SU-DHL-6 (cell line): ENCODE results near the gene GABRB3.

ENCODE experiments used
- EZH2phosphoT487 ChIP-seq: fragments of 200-600 bp; sonication (generic), shearing (Covaris generic); conservative IDR thresholded peaks from 2 replicates; pipeline ENCODE4 v1.6.1; 2018; ENCODE audit warnings: mild to moderate bottlenecking, antibody characterized with exemption, low read length, moderate library complexity, mixed read lengths
- TF ChIP-seq, protein P1 (sequence below): fragments of 200-600 bp; sonication (generic); IDR thresholded peaks from one replicate; pipeline ENCODE4 v1.5.1; 2017; ENCODE audit warnings: antibody characterized with exemption, mild to moderate bottlenecking, low read length, moderate library complexity; ENCODE audit not compliant: insufficient read depth, poor library complexity, severe bottlenecking

- TF ChIP-seq EZH2phosphoT487, result no peak
- TF ChIP-seq, protein P1, sequence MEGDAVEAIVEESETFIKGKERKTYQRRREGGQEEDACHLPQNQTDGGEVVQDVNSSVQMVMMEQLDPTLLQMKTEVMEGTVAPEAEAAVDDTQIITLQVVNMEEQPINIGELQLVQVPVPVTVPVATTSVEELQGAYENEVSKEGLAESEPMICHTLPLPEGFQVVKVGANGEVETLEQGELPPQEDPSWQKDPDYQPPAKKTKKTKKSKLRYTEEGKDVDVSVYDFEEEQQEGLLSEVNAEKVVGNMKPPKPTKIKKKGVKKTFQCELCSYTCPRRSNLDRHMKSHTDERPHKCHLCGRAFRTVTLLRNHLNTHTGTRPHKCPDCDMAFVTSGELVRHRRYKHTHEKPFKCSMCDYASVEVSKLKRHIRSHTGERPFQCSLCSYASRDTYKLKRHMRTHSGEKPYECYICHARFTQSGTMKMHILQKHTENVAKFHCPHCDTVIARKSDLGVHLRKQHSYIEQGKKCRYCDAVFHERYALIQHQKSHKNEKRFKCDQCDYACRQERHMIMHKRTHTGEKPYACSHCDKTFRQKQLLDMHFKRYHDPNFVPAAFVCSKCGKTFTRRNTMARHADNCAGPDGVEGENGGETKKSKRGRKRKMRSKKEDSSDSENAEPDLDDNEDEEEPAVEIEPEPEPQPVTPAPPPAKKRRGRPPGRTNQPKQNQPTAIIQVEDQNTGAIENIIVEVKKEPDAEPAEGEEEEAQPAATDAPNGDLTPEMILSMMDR, result no peak
These were observed 56.8 kb downstream of the GABRB3 start for GRCh38 chr15:26716069-26716468.
